Activated CD8-positive, alpha-beta T cell treated with anti-CD3 and anti-CD28 coated beads for 36 hours (primary cell): ENCODE results near the gene MED14. TPM values are rescaled to one million over a fixed set of nuclear protein-coding genes. Genes with fewer than 3 reads are reported as not detected.

Experiments
- ATAC-seq: fragments of 200-7000 bp; cut with Tn5 transposase; one replicate; pipeline ENCODE4 v1.10.0; 2021; ENCODE audit warnings: mild to moderate bottlenecking, moderate library complexity
- CTCF ChIA-PET: fragments of 350-600 bp; sonication (Branson Sonifier 250); formaldehyde crosslinking; loops from one replicate; lab custom pipeline; 2021; ENCODE audit warnings: antibody characterized with exemption; lab: Charles Lee
- POLR2A ChIA-PET: fragments of 350-600 bp; sonication (Branson Sonifier 250); formaldehyde crosslinking; loops from one replicate; lab custom pipeline; 2021; ENCODE audit warnings: antibody characterized with exemption; lab: Charles Lee
- DNase-seq: peaks from one replicate; pipeline ENCODE4 v3.0.0-alpha.2; 2020
- H3K27ac Mint-ChIP-seq: one replicate; pipeline ENCODE4 v1.8.0; 2021; ENCODE audit warnings: mild to moderate bottlenecking, mixed read lengths
- H3K27me3 Mint-ChIP-seq: one replicate; pipeline ENCODE4 v1.8.0; 2021; ENCODE audit warnings: mixed read lengths
- H3K36me3 Mint-ChIP-seq: one replicate; pipeline ENCODE4 v1.8.0; 2021; ENCODE audit warnings: low read depth, mixed read lengths
- H3K4me1 Mint-ChIP-seq: one replicate; pipeline ENCODE4 v1.8.0; 2021; ENCODE audit warnings: low read depth, mixed read lengths
- H3K4me3 Mint-ChIP-seq: one replicate; pipeline ENCODE4 v1.8.0; 2021; ENCODE audit warnings: mild to moderate bottlenecking, moderate library complexity, mixed read lengths
- H3K9me3 Mint-ChIP-seq: one replicate; pipeline ENCODE4 v1.8.0; 2021; ENCODE audit warnings: mixed read lengths
- intact Hi-C: fragments of 100-400 bp; cut with micrococcal nuclease; formaldehyde crosslinking; loops from one replicate; pipeline ENCODE4 v1.10.0; 2022
- total RNA-seq, 2 experiments: library from RNA; stranded (reverse); gene quantifications; one replicate each; pipeline ENCODE4 v1.2.3, GENCODE V29; 2021
- TF ChIP-seq, protein P1 (sequence below): fragments of 200-600 bp; IDR thresholded peaks from one replicate; pipeline ENCODE4 v1.8.0; 2022; ENCODE audit warnings: antibody characterized with exemption, mild to moderate bottlenecking

Gene MED14
- total RNA-seq, 2 experiments from 2014 or later = 37.1 to 39.9 TPM

DNA sequence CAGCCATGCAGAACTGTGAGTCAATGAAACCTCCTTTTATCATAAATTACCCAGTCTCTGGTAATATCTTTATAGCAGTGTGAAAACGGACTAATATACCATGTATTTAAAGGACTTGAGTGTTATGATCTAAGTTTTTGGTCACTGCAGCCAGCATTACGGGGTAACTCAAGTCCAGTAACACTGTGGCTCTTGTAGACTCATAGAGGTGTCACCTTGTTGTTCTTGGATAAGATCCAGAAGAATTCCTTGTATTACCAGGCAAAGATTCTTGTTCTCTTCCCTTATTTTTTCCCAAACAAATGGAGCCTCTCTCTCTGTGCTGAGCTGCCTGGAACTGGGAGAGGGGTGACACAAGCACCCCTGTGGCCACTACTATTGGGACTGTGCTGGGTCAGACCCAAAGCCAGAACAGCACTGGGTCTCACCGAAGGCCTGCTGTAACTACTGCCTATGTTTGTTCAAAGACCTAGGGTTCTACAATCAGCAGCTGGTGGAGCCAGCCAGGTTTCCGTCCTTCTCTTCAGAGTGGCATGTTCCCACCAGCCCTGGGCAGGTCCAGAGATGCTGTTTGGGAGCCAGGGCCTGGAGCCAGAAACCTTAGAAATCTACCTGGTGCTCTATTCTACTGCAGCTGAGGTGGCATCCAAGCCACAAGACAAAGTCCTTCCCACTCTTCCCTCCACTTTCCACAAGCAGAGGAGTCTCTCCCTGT, 43.7 kb upstream of the MED14 start:
- TF ChIP-seq, protein P1, sequence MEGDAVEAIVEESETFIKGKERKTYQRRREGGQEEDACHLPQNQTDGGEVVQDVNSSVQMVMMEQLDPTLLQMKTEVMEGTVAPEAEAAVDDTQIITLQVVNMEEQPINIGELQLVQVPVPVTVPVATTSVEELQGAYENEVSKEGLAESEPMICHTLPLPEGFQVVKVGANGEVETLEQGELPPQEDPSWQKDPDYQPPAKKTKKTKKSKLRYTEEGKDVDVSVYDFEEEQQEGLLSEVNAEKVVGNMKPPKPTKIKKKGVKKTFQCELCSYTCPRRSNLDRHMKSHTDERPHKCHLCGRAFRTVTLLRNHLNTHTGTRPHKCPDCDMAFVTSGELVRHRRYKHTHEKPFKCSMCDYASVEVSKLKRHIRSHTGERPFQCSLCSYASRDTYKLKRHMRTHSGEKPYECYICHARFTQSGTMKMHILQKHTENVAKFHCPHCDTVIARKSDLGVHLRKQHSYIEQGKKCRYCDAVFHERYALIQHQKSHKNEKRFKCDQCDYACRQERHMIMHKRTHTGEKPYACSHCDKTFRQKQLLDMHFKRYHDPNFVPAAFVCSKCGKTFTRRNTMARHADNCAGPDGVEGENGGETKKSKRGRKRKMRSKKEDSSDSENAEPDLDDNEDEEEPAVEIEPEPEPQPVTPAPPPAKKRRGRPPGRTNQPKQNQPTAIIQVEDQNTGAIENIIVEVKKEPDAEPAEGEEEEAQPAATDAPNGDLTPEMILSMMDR = no peak
- intact Hi-C loops = no loop called here
- H3K27me3 Mint-ChIP-seq = no peaks in the 10 kb centered on the region
- no peak overlapping the region for H3K27ac Mint-ChIP-seq
- H3K4me1 Mint-ChIP-seq = peaks cover 4% of the 10 kb centered on the region
- H3K9me3 Mint-ChIP-seq = no peaks in the 10 kb centered on the region
- CTCF ChIA-PET = no interaction called here
- H3K36me3 Mint-ChIP-seq = no peaks in the 10 kb centered on the region
- no peak for DNase-seq
- POLR2A ChIA-PET = no interaction called here
- no peak for ATAC-seq
- H3K4me3 Mint-ChIP-seq = no peak overlapping the region

DNA sequence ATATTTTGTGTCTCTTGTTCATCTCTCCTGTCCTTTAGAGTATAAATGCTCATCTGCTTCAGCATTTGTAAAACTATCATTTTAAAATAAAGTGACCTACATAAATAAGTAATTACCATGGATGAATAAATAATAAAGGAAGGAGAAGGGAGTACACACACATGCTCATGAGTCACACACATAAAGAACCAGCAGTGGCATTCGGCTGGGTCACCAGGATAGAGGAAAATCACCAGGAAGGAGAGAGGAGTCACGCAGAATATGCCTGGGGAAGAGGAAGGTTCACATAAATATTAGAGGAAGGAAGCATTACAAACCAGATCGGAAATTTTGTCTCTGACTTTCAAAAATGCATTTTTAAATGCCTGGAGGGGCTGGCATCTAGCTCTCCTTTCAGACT, 38.5 kb upstream of the MED14 start:
- Mint-ChIP-seq H3K4me3 (no peak overlapping the region), H3K36me3 (no peaks in the 10 kb centered on the region), H3K4me1 (no peaks in the 10 kb centered on the region), H3K9me3 (no peaks in the 10 kb centered on the region), H3K27ac (no peak overlapping the region), H3K27me3 (no peaks in the 10 kb centered on the region)
- CTCF ChIA-PET = no interaction called here
- no peak for DNase-seq
- TF ChIP-seq, protein P1 = no peak
- POLR2A ChIA-PET = no interaction called here
- ATAC-seq = no peak
- intact Hi-C loops = no loop called here

DNA sequence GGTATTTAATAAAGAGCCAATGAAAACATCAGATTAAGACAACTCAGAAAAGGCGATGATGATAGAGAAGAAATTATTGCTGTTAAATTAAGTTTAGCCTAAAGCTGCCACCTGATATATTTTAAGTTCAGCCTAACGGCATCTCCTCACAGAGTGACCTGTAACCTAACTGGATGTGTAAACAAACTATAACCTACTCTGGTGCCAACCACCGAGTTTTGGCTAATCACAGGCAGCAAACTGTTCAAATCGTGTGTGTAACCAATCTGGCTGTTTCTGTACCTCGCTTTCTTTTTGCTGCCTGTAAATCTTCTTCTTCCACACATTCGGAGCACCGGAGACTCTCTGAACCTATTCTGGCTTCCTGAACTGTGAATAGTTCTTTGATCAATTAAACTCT, 37.8 kb upstream of the MED14 start:
- ATAC-seq = no peak
- H3K36me3 Mint-ChIP-seq = no peaks in the 10 kb centered on the region
- no peak overlapping the region for H3K27ac Mint-ChIP-seq
- intact Hi-C loops = no loop called here
- no peak overlapping the region for H3K4me3 Mint-ChIP-seq
- TF ChIP-seq, protein P1 = no peak
- ChIA-PET CTCF (no interaction called here), POLR2A (no interaction called here)
- no peaks in the 10 kb centered on the region for H3K4me1 Mint-ChIP-seq
- H3K27me3 Mint-ChIP-seq = no peaks in the 10 kb centered on the region
- DNase-seq = no peak
- H3K9me3 Mint-ChIP-seq = no peaks in the 10 kb centered on the region

DNA sequence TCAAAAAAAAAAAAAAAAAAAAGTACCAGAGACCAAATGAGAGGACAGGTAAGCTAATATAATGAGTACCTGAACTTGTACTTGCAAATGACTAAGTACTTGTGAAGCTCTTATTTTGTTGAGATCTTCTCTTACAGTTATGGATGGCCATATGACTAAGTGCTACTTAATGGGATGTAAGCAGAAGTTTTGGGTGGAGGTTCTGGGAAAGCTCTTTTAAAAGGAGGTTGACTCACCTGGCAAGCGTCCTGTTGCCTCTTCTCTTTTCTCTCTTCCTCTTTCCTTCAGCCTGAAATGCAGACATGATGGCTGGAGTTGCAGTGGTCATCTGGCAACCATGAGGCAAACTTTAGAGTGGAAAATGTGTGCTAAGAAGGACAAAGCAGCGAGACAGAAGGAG, 36.9 kb upstream of the MED14 start:
- no peaks in the 10 kb centered on the region for H3K36me3 Mint-ChIP-seq
- CTCF ChIA-PET = no interaction called here
- POLR2A ChIA-PET = interaction anchor here (0.7 kb wide), 1 partner anchor 9 kb away, joined by 3 read pairs; no protein-coding TSS in a partner anchor
- ATAC-seq = no peak
- no peak overlapping the region for H3K27ac Mint-ChIP-seq
- intact Hi-C loops = no loop called here
- DNase-seq = no peak
- TF ChIP-seq, protein P1 = no peak
- no peaks in the 10 kb centered on the region for H3K9me3 Mint-ChIP-seq
- H3K27me3 Mint-ChIP-seq = no peaks in the 10 kb centered on the region
- no peak overlapping the region for H3K4me3 Mint-ChIP-seq
- H3K4me1 Mint-ChIP-seq = no peaks in the 10 kb centered on the region

DNA sequence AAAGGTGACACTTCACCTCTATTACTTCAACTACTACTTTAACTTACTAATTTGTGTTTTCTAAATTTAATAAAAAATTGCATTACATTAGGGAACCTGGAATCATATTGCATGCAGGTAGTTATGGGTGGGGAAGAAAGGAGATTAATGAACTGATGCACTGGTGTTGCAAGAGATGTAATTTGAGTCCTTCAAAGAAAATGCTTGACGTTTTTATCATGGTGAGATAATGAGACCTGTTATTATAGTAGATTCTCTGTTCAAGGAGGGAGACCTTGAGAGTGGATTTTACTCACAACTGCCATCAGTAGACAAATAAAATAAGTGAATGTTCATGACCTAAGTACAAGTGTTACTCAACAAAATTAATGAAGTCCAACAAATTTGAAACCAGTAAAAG, 26.4 kb upstream of the MED14 start:
- no peaks in the 10 kb centered on the region for H3K36me3 Mint-ChIP-seq
- H3K27ac Mint-ChIP-seq = no peak overlapping the region
- H3K4me1 Mint-ChIP-seq = peaks cover 2% of the 10 kb centered on the region
- ATAC-seq (no peak), DNase-seq (no peak)
- H3K27me3 Mint-ChIP-seq = no peaks in the 10 kb centered on the region
- TF ChIP-seq, protein P1 = no peak
- H3K9me3 Mint-ChIP-seq = no peaks in the 10 kb centered on the region
- intact Hi-C loops = no loop called here
- ChIA-PET POLR2A (no interaction called here), CTCF (interaction anchor here (0.7 kb wide), 1 partner anchor 385 kb away, joined by 3 read pairs; no protein-coding TSS in a partner anchor)
- H3K4me3 Mint-ChIP-seq = no peak overlapping the region
